HEK293 (cell line): ENCODE results near the gene HS6ST3.

ENCODE experiments used
- CTCF ChIA-PET: fragments of 350-600 bp; formaldehyde crosslinking; extraction: SDS; loops from one replicate; lab custom pipeline; 2021; ENCODE audit warnings: antibody characterized with exemption; lab: Yijun Ruan, JAX
- POLR2A ChIA-PET: fragments of 300-600 bp; formaldehyde crosslinking; extraction: SDS; loops from one replicate; lab custom pipeline; 2020; ENCODE audit warnings: antibody characterized with exemption, inconsistent platforms; lab: Yijun Ruan, JAX
- H3K27ac ChIP-seq: fragments of 200-500 bp; sonication (Bioruptor generic); 2 replicates; pipeline ENCODE4 v1.5.1; 2014; ENCODE audit warnings: low read depth, low read length, control low read depth, inconsistent platforms; ENCODE audit errors: extremely low read depth
- H3K36me3 ChIP-seq, 2 experiments: fragments of 200-500 bp in 1 of 2; sonication (Bioruptor generic) in 1 of 2; 1 replicate in 1 of 2; 2 replicates in 1 of 2; pipeline ENCODE4 v1.5.1; 2014 to 2017; ENCODE audit warnings: inconsistent platforms in 2 of 2, low read length in 2 of 2; ENCODE audit not compliant: control insufficient read depth in 2 of 2, insufficient read depth in 1 of 2
- H3K4me1 ChIP-seq: fragments of 200-500 bp; sonication (Bioruptor generic); 2 replicates; pipeline ENCODE4 v1.5.1; 2014; ENCODE audit warnings: mild to moderate bottlenecking, low read length, inconsistent platforms; ENCODE audit not compliant: control insufficient read depth, insufficient read depth
- H3K4me3 ChIP-seq: 2 replicates; pipeline ENCODE4 v1.5.1; 2011; ENCODE audit warnings: low read depth, mild to moderate bottlenecking, control low read depth, low read length, moderate library complexity
- H3K9me3 ChIP-seq: fragments of 200-500 bp; sonication (Bioruptor generic); 2 replicates; pipeline ENCODE4 v1.5.1; 2014; ENCODE audit warnings: low read depth, low read length, inconsistent platforms; ENCODE audit not compliant: control insufficient read depth, insufficient read depth
- GFI1B ChIP-seq: fragments of 450-650 bp; formaldehyde crosslinking; IDR thresholded peaks from 2 replicates; pipeline ENCODE4 v1.5.1; 2016; ENCODE audit warnings: missing biosample characterization, missing genetic modification characterization
- SP2 ChIP-seq: fragments of 450-650 bp; formaldehyde crosslinking; IDR thresholded peaks from 2 replicates; pipeline ENCODE4 v1.5.1; 2016; ENCODE audit warnings: missing biosample characterization, missing genetic modification characterization
- ZNF146 ChIP-seq: fragments of 450-650 bp; formaldehyde crosslinking; IDR thresholded peaks from 2 replicates; pipeline ENCODE4 v1.5.1; 2016; ENCODE audit warnings: missing biosample characterization, missing genetic modification characterization
- ZNF248 ChIP-seq: fragments of 450-650 bp; formaldehyde crosslinking; IDR thresholded peaks from 2 replicates; pipeline ENCODE4 v1.5.1; 2017; ENCODE audit warnings: missing biosample characterization, missing genetic modification characterization
- ZNF423 ChIP-seq: fragments of 450-650 bp; formaldehyde crosslinking; IDR thresholded peaks from 2 replicates; pipeline ENCODE4 v1.5.1; 2016; ENCODE audit warnings: missing biosample characterization, missing genetic modification characterization
- ZNF510 ChIP-seq: fragments of 450-650 bp; formaldehyde crosslinking; IDR thresholded peaks from 2 replicates; pipeline ENCODE4 v1.5.1; 2018; ENCODE audit warnings: mild to moderate bottlenecking, missing genetic modification characterization, missing biosample characterization; ENCODE audit not compliant: insufficient replicate concordance
- ZNF561 ChIP-seq: fragments of 450-650 bp; IDR thresholded peaks from 2 replicates; pipeline ENCODE4 v1.5.1; 2018; ENCODE audit warnings: missing biosample characterization, missing genetic modification characterization, borderline replicate concordance
- ZNF585B ChIP-seq: fragments of 450-650 bp; formaldehyde crosslinking; IDR thresholded peaks from 2 replicates; pipeline ENCODE4 v1.5.1; 2016; ENCODE audit warnings: missing biosample characterization, missing genetic modification characterization
- ZNF623 ChIP-seq: fragments of 450-650 bp; formaldehyde crosslinking; IDR thresholded peaks from 2 replicates; pipeline ENCODE4 v1.5.1; 2016; ENCODE audit warnings: missing biosample characterization, missing genetic modification characterization
- ZNF768 ChIP-seq: fragments of 450-650 bp; formaldehyde crosslinking; IDR thresholded peaks from 2 replicates; pipeline ENCODE4 v1.5.1; 2018; ENCODE audit warnings: missing biosample characterization, mild to moderate bottlenecking, missing genetic modification characterization
- ZNF830 ChIP-seq: fragments of 450-650 bp; IDR thresholded peaks from 2 replicates; pipeline ENCODE4 v1.5.0; 2018; ENCODE audit warnings: missing biosample characterization, missing genetic modification characterization, low read depth, mild to moderate bottlenecking, moderate library complexity
- ZSCAN30 ChIP-seq: fragments of 450-650 bp; IDR thresholded peaks from 2 replicates; pipeline ENCODE4 v1.5.1; 2018; ENCODE audit warnings: missing biosample characterization, mild to moderate bottlenecking, missing genetic modification characterization, moderate library complexity
- TF ChIP-seq, protein P1 (sequence below): fragments of 450-650 bp; formaldehyde crosslinking; IDR thresholded peaks from 2 replicates; pipeline ENCODE4 v1.5.1; 2016; ENCODE audit warnings: missing biosample characterization, missing genetic modification characterization
- TF ChIP-seq, protein P2 (sequence below): fragments of 450-650 bp; formaldehyde crosslinking; IDR thresholded peaks from 2 replicates; pipeline ENCODE4 v1.5.1; 2016; ENCODE audit warnings: missing biosample characterization, missing genetic modification characterization
- TF ChIP-seq, protein P3 (sequence below): fragments of 450-650 bp; formaldehyde crosslinking; IDR thresholded peaks from 2 replicates; pipeline ENCODE4 v1.5.1; 2016; ENCODE audit warnings: missing biosample characterization, missing genetic modification characterization
- TF ChIP-seq, protein P4 (sequence below): fragments of 450-650 bp; IDR thresholded peaks from 2 replicates; pipeline ENCODE4 v1.5.1; 2018; ENCODE audit warnings: missing biosample characterization, missing genetic modification characterization
- TF ChIP-seq, protein P5 (sequence below): fragments of 450-650 bp; formaldehyde crosslinking; IDR thresholded peaks from 2 replicates; pipeline ENCODE4 v1.5.1; 2016; ENCODE audit warnings: missing biosample characterization, missing genetic modification characterization
- TF ChIP-seq, protein P6 (sequence below): fragments of 450-650 bp; formaldehyde crosslinking; IDR thresholded peaks from 2 replicates; pipeline ENCODE4; 2016; ENCODE audit warnings: missing biosample characterization, missing genetic modification characterization
- TF ChIP-seq, protein P7 (sequence below): fragments of 450-650 bp; formaldehyde crosslinking; conservative IDR thresholded peaks from 2 replicates; pipeline ENCODE4 v1.5.1; 2016; ENCODE audit warnings: low read depth, missing biosample characterization, missing genetic modification characterization

The HS6ST3 gene

DNA sequence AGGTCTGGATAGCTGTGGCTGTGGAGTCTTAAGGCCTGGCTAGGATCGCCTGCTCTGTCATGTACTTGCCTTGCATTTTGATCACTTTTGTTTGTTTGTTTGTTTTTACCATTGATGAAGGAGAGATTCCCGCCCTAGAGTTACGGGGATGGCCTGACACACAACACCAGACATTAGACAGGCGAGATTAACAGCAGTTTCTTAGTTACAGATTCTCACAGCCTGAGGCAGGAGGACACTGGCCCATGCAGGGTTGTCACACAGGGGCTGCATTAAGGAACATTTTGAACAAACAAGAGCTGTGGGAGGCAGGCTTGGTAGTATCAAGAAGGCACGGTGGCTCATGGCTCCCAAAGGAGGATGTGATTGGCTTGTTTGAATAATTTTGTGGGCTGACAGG, 291.8 kb downstream of the HS6ST3 start:
- CTCF ChIA-PET = no interaction called here
- POLR2A ChIA-PET = no interaction called here
- 0 out of 2 replicates have a peak, but pooled peaks cover 3% of the 10 kb centered on the region for H3K4me1 ChIP-seq
- no peak overlapping the region for H3K4me3 ChIP-seq
- H3K36me3 ChIP-seq = no peaks in the 10 kb centered on the region
- H3K9me3 ChIP-seq = no peaks in the 10 kb centered on the region
- TF ChIP-seq SP2 (tag by site-specific recombination) (no peak), ZNF423 (tag by site-specific recombination) (no peak), ZNF146 (tag by site-specific recombination) (no peak), ZNF561 (tag by site-specific recombination) (no peak), ZNF248 (tag by site-specific recombination) (no peak), ZNF585B (tag by site-specific recombination) (no peak), ZSCAN30 (tag by site-specific recombination) (no peak), ZNF830 (tag by site-specific recombination) (no peak), ZNF768 (tag by site-specific recombination) (no peak), ZNF510 (tag by site-specific recombination) (no peak), ZNF623 (tag by site-specific recombination) (no peak), GFI1B (no peak)
- TF ChIP-seq, protein P1, sequence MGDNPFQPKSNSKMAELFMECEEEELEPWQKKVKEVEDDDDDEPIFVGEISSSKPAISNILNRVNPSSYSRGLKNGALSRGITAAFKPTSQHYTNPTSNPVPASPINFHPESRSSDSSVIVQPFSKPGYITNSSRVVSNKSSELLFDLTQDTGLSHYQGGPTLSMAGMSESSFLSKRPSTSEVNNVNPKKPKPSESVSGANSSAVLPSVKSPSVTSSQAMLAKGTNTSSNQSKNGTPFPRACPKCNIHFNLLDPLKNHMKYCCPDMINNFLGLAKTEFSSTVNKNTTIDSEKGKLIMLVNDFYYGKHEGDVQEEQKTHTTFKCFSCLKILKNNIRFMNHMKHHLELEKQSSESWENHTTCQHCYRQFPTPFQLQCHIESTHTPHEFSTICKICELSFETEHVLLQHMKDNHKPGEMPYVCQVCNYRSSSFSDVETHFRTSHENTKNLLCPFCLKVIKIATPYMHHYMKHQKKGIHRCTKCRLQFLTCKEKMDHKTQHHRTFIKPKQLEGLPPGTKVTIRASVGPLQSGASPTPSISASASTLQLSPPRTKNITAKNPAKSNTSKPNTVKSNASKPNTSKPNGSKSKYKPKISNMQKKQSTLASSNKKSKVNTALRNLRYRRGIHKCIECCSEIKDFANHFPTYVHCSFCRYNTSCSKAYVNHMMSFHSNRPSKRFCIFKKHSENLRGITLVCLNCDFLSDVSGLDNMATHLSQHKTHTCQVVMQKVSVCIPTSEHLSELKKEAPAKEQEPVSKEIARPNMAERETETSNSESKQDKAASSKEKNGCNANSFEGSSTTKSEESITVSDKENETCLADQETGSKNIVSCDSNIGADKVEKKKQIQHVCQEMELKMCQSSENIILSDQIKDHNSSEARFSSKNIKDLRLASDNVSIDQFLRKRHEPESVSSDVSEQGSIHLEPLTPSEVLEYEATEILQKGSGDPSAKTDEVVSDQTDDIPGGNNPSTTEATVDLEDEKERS = no peak
- TF ChIP-seq, protein P2, sequence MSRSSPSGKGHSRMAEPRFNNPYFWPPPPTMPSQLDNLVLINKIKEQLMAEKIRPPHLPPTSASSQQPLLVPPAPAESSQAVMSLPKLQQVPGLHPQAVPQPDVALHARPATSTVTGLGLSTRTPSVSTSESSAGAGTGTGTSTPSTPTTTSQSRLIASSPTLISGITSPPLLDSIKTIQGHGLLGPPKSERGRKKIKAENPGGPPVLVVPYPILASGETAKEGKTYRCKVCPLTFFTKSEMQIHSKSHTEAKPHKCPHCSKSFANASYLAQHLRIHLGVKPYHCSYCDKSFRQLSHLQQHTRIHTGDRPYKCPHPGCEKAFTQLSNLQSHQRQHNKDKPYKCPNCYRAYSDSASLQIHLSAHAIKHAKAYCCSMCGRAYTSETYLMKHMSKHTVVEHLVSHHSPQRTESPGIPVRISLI (tag by site-specific recombination) = no peak
- TF ChIP-seq, protein P3, sequence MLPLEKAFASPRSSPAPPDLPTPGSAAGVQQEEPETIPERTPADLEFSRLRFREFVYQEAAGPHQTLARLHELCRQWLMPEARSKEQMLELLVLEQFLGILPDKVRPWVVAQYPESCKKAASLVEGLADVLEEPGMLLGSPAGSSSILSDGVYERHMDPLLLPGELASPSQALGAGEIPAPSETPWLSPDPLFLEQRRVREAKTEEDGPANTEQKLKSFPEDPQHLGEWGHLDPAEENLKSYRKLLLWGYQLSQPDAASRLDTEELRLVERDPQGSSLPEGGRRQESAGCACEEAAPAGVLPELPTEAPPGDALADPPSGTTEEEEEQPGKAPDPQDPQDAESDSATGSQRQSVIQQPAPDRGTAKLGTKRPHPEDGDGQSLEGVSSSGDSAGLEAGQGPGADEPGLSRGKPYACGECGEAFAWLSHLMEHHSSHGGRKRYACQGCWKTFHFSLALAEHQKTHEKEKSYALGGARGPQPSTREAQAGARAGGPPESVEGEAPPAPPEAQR (tag by site-specific recombination) = no peak
- TF ChIP-seq, protein P4, sequence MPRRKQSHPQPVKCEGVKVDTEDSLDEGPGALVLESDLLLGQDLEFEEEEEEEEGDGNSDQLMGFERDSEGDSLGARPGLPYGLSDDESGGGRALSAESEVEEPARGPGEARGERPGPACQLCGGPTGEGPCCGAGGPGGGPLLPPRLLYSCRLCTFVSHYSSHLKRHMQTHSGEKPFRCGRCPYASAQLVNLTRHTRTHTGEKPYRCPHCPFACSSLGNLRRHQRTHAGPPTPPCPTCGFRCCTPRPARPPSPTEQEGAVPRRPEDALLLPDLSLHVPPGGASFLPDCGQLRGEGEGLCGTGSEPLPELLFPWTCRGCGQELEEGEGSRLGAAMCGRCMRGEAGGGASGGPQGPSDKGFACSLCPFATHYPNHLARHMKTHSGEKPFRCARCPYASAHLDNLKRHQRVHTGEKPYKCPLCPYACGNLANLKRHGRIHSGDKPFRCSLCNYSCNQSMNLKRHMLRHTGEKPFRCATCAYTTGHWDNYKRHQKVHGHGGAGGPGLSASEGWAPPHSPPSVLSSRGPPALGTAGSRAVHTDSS (tag by site-specific recombination) = no peak
- TF ChIP-seq, protein P5, sequence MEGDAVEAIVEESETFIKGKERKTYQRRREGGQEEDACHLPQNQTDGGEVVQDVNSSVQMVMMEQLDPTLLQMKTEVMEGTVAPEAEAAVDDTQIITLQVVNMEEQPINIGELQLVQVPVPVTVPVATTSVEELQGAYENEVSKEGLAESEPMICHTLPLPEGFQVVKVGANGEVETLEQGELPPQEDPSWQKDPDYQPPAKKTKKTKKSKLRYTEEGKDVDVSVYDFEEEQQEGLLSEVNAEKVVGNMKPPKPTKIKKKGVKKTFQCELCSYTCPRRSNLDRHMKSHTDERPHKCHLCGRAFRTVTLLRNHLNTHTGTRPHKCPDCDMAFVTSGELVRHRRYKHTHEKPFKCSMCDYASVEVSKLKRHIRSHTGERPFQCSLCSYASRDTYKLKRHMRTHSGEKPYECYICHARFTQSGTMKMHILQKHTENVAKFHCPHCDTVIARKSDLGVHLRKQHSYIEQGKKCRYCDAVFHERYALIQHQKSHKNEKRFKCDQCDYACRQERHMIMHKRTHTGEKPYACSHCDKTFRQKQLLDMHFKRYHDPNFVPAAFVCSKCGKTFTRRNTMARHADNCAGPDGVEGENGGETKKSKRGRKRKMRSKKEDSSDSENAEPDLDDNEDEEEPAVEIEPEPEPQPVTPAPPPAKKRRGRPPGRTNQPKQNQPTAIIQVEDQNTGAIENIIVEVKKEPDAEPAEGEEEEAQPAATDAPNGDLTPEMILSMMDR (tag by site-specific recombination) = no peak
- TF ChIP-seq, protein P6, sequence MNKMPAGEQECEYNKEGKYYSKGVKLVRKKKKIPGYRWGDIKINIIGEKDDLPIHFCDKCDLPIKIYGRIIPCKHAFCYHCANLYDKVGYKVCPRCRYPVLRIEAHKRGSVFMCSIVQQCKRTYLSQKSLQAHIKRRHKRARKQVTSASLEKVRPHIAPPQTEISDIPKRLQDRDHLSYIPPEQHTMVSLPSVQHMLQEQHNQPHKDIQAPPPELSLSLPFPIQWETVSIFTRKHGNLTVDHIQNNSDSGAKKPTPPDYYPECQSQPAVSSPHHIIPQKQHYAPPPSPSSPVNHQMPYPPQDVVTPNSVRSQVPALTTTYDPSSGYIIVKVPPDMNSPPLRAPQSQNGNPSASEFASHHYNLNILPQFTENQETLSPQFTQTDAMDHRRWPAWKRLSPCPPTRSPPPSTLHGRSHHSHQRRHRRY (tag by site-specific recombination) = no peak
- TF ChIP-seq, protein P7, sequence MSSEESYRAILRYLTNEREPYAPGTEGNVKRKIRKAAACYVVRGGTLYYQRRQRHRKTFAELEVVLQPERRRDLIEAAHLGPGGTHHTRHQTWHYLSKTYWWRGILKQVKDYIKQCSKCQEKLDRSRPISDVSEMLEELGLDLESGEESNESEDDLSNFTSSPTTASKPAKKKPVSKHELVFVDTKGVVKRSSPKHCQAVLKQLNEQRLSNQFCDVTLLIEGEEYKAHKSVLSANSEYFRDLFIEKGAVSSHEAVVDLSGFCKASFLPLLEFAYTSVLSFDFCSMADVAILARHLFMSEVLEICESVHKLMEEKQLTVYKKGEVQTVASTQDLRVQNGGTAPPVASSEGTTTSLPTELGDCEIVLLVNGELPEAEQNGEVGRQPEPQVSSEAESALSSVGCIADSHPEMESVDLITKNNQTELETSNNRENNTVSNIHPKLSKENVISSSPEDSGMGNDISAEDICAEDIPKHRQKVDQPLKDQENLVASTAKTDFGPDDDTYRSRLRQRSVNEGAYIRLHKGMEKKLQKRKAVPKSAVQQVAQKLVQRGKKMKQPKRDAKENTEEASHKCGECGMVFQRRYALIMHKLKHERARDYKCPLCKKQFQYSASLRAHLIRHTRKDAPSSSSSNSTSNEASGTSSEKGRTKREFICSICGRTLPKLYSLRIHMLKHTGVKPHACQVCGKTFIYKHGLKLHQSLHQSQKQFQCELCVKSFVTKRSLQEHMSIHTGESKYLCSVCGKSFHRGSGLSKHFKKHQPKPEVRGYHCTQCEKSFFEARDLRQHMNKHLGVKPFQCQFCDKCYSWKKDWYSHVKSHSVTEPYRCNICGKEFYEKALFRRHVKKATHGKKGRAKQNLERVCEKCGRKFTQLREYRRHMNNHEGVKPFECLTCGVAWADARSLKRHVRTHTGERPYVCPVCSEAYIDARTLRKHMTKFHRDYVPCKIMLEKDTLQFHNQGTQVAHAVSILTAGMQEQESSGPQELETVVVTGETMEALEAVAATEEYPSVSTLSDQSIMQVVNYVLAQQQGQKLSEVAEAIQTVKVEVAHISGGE = no peak
- H3K27ac ChIP-seq = no peak overlapping the region
